HepG2 (cell line): ENCODE measurements around the gene CXCR5. TPM values are rescaled to one million over a fixed set of nuclear protein-coding genes. Genes with fewer than 3 reads are reported as not detected.

ENCODE experiments used
- BRCA1 ChIP-seq: sonication (generic); formaldehyde crosslinking; IDR thresholded peaks from 2 replicates; pipeline ENCODE4 v1.4.0; 2020; ENCODE audit warnings: missing genetic modification reagents
- CAMTA2 ChIP-seq: sonication (generic); formaldehyde crosslinking; IDR thresholded peaks from 2 replicates; pipeline ENCODE4 v1.4.0; 2020; ENCODE audit warnings: mild to moderate bottlenecking, missing genetic modification reagents, borderline replicate concordance
- KDM2A ChIP-seq: sonication (generic); formaldehyde crosslinking; IDR thresholded peaks from 2 replicates; pipeline ENCODE4 v1.4.0; 2020; ENCODE audit warnings: low read depth, missing genetic modification reagents, borderline replicate concordance
- MAZ ChIP-seq, 2 experiments: sonication (generic) in 1 of 2; formaldehyde crosslinking in 1 of 2; IDR thresholded peaks; 2 replicates each; pipeline versions ENCODE4 v1.5.0 to v1.6.1; 2012 to 2020; ENCODE audit warnings: low read depth in 2 of 2, mild to moderate bottlenecking in 2 of 2, borderline replicate concordance in 1 of 2, improper control_type of control experiment in 1 of 2, low read length in 1 of 2, missing genetic modification reagents in 1 of 2, moderate library complexity in 1 of 2
- MLLT10 ChIP-seq: sonication (generic); formaldehyde crosslinking; IDR thresholded peaks from 2 replicates; pipeline ENCODE4 v1.4.0; 2020; ENCODE audit warnings: missing genetic modification reagents
- NR2F6 ChIP-seq, 2 experiments: IDR thresholded peaks; 2 replicates each; pipeline ENCODE4 v1.6.1; 2016; ENCODE audit warnings: antibody characterized with exemption in 1 of 2, mild to moderate bottlenecking in 1 of 2
- SYNCRIP ChIP-seq: fragments of 200-400 bp; formaldehyde crosslinking; IDR thresholded peaks from 2 replicates; pipeline ENCODE4 v1.6.1; 2018; ENCODE audit warnings: mild to moderate bottlenecking, low read depth, low read length; ENCODE audit not compliant: insufficient read depth
- ZFP62 ChIP-seq: sonication (generic); formaldehyde crosslinking; IDR thresholded peaks from 2 replicates; pipeline ENCODE4 v1.4.0; 2020; ENCODE audit warnings: missing genetic modification reagents
- ZNF441 ChIP-seq: sonication (generic); formaldehyde crosslinking; IDR thresholded peaks from 2 replicates; pipeline ENCODE4 v1.7.0; 2021; ENCODE audit warnings: missing genetic modification reagents, borderline replicate concordance
- ZNF558 ChIP-seq: sonication (generic); formaldehyde crosslinking; IDR thresholded peaks from 2 replicates; pipeline ENCODE4 v1.9.0; 2022; ENCODE audit warnings: mild to moderate bottlenecking, missing genetic modification reagents, borderline replicate concordance
- ZNF761 ChIP-seq: sonication (generic); formaldehyde crosslinking; conservative IDR thresholded peaks from 2 replicates; pipeline ENCODE4 v1.4.0; 2020; ENCODE audit warnings: mild to moderate bottlenecking, missing genetic modification reagents
- polyA plus RNA-seq, 8 experiments: library from polyadenylated mRNA; depleted of rRNA in 3 of 8; stranded (reverse) in 7 of 8; unstranded in 1 of 8; fragments of >200 nt; fragmentation: Illumina TruSeq in 4 of 8; extraction: Trizol in 4 of 8; gene quantifications; 2 replicates each; pipeline versions ENCODE4 v1.2.1 to v1.2.3, GENCODE V29; 2011 to 2016; ENCODE audit warnings: low read depth in 4 of 8, missing spikeins in 1 of 8, mixed read lengths in 1 of 8; ENCODE audit not compliant: insufficient read depth in 1 of 8
- total RNA-seq, 5 experiments: library from RNA; depleted of rRNA; stranded (reverse); fragments of >200 nt; fragmentation: Illumina TruSeq; extraction: Trizol; gene quantifications; 2 replicates each; pipeline ENCODE4 v1.2.3, GENCODE V29; 2016; ENCODE audit warnings: low read depth in 1 of 5
- TF ChIP-seq, protein P1 (sequence below): sonication (generic); formaldehyde crosslinking; IDR thresholded peaks from 2 replicates; pipeline ENCODE4 v1.4.0; 2020; ENCODE audit warnings: missing genetic modification reagents, borderline replicate concordance
- TF ChIP-seq, protein P2 (sequence below): sonication (generic); formaldehyde crosslinking; conservative IDR thresholded peaks from 2 replicates; pipeline ENCODE4 v1.4.0; 2020; ENCODE audit warnings: missing genetic modification reagents
- TF ChIP-seq, protein P3 (sequence below): sonication (generic); formaldehyde crosslinking; IDR thresholded peaks from 2 replicates; pipeline ENCODE4 v1.4.0; 2020; ENCODE audit warnings: missing genetic modification reagents; ENCODE audit errors: not compliant biosample characterization
- TF ChIP-seq, protein P4 (sequence below): sonication (generic); formaldehyde crosslinking; IDR thresholded peaks from 2 replicates; pipeline ENCODE4 v1.4.0; 2020; ENCODE audit warnings: mild to moderate bottlenecking, low read depth, missing genetic modification reagents
- TF ChIP-seq, protein P5 (sequence below): sonication (generic); formaldehyde crosslinking; IDR thresholded peaks from 2 replicates; pipeline ENCODE4 v1.5.0; 2020; ENCODE audit warnings: mild to moderate bottlenecking, missing genetic modification reagents, moderate library complexity

CXCR5 gene
- total and polyA plus RNA-seq, 2 of the 13 experiments (the other 11 are each of a cell fraction or from before 2014, with no cell fraction given): not detected

DNA sequence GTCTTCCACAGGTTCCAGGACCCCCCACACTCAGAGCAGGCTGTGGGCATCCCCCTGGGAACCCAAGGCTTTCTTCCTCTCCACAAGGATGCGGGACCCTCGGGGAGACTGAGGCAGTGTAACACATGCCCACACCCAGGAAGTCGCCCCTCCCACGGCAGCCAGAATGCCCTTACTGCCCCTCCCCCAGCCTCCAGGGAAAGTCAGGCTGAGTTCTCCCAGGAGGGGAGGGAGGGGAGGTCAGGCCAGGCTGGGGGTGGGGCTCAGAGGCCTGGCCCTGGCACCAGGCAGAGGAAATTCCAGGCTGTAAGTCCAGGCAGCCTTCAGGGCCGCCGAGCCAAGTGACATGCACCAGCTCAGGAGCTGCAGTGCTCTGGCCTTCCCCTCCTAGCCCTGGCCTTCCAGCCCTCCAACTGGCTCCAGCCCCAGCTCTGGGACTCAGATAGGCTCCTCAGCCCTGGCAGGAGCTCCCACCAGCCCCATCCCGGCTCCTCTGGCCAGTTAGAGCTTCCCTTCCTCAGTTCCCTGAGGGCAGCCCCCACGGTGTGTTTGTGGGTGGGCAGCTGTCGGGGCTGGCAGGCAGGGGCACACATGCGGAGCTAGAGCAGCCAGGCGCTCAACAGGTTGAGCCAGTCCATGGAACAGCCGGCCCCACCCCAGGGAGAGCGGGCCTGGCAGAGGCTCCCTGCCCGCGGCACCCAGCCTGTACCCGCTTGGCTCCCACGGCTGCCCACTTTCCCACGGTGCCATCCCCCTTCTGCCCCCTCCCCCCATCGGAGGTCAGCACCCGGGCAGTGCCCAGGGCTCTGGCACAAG, 38.4 kb downstream of the CXCR5 start (continued):
- TF ChIP-seq, protein P1, sequence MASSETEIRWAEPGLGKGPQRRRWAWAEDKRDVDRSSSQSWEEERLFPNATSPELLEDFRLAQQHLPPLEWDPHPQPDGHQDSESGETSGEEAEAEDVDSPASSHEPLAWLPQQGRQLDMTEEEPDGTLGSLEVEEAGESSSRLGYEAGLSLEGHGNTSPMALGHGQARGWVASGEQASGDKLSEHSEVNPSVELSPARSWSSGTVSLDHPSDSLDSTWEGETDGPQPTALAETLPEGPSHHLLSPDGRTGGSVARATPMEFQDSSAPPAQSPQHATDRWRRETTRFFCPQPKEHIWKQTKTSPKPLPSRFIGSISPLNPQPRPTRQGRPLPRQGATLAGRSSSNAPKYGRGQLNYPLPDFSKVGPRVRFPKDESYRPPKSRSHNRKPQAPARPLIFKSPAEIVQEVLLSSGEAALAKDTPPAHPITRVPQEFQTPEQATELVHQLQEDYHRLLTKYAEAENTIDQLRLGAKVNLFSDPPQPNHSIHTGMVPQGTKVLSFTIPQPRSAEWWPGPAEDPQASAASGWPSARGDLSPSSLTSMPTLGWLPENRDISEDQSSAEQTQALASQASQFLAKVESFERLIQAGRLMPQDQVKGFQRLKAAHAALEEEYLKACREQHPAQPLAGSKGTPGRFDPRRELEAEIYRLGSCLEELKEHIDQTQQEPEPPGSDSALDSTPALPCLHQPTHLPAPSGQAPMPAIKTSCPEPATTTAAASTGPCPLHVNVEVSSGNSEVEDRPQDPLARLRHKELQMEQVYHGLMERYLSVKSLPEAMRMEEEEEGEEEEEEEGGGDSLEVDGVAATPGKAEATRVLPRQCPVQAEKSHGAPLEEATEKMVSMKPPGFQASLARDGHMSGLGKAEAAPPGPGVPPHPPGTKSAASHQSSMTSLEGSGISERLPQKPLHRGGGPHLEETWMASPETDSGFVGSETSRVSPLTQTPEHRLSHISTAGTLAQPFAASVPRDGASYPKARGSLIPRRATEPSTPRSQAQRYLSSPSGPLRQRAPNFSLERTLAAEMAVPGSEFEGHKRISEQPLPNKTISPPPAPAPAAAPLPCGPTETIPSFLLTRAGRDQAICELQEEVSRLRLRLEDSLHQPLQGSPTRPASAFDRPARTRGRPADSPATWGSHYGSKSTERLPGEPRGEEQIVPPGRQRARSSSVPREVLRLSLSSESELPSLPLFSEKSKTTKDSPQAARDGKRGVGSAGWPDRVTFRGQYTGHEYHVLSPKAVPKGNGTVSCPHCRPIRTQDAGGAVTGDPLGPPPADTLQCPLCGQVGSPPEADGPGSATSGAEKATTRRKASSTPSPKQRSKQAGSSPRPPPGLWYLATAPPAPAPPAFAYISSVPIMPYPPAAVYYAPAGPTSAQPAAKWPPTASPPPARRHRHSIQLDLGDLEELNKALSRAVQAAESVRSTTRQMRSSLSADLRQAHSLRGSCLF: no peak
- TF ChIP-seq, protein P2, sequence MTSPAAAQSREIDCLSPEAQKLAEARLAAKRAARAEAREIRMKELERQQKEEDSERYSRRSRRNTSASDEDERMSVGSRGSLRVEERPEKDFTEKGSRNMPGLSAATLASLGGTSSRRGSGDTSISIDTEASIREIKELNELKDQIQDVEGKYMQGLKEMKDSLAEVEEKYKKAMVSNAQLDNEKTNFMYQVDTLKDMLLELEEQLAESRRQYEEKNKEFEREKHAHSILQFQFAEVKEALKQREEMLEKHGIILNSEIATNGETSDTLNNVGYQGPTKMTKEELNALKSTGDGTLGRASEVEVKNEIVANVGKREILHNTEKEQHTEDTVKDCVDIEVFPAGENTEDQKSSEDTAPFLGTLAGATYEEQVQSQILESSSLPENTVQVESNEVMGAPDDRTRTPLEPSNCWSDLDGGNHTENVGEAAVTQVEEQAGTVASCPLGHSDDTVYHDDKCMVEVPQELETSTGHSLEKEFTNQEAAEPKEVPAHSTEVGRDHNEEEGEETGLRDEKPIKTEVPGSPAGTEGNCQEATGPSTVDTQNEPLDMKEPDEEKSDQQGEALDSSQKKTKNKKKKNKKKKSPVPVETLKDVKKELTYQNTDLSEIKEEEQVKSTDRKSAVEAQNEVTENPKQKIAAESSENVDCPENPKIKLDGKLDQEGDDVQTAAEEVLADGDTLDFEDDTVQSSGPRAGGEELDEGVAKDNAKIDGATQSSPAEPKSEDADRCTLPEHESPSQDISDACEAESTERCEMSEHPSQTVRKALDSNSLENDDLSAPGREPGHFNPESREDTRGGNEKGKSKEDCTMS (CRISPR knock-in tag): no peak
- no peak for TF ChIP-seq ZFP62
- TF ChIP-seq BRCA1 (CRISPR knock-in tag): no peak
- no peak for TF ChIP-seq MLLT10 (CRISPR knock-in tag)
- TF ChIP-seq, protein P3, sequence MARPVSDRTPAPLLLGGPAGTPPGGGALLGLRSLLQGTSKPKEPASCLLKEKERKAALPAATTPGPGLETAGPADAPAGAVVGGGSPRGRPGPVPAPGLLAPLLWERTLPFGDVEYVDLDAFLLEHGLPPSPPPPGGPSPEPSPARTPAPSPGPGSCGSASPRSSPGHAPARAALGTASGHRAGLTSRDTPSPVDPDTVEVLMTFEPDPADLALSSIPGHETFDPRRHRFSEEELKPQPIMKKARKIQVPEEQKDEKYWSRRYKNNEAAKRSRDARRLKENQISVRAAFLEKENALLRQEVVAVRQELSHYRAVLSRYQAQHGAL (CRISPR knock-in tag): no peak
- TF ChIP-seq ZNF761: no peak
- TF ChIP-seq, protein P4, sequence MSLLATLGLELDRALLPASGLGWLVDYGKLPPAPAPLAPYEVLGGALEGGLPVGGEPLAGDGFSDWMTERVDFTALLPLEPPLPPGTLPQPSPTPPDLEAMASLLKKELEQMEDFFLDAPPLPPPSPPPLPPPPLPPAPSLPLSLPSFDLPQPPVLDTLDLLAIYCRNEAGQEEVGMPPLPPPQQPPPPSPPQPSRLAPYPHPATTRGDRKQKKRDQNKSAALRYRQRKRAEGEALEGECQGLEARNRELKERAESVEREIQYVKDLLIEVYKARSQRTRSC (CRISPR knock-in tag): no peak
- TF ChIP-seq, protein P5, sequence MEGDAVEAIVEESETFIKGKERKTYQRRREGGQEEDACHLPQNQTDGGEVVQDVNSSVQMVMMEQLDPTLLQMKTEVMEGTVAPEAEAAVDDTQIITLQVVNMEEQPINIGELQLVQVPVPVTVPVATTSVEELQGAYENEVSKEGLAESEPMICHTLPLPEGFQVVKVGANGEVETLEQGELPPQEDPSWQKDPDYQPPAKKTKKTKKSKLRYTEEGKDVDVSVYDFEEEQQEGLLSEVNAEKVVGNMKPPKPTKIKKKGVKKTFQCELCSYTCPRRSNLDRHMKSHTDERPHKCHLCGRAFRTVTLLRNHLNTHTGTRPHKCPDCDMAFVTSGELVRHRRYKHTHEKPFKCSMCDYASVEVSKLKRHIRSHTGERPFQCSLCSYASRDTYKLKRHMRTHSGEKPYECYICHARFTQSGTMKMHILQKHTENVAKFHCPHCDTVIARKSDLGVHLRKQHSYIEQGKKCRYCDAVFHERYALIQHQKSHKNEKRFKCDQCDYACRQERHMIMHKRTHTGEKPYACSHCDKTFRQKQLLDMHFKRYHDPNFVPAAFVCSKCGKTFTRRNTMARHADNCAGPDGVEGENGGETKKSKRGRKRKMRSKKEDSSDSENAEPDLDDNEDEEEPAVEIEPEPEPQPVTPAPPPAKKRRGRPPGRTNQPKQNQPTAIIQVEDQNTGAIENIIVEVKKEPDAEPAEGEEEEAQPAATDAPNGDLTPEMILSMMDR (CRISPR knock-in tag): no peak
- no peak for TF ChIP-seq MAZ (IDR thresholded peaks at IDR 0.05; ENCODE audit: borderline replicate concordance, low read depth, low read length)
- no peak; the same call in 1 of the 2 replicates for TF ChIP-seq MAZ (CRISPR knock-in tag; IDR thresholded peaks at IDR 0.05; ENCODE audit: low read depth)
- TF ChIP-seq KDM2A (CRISPR knock-in tag): peak; percentile 56
- no peak for TF ChIP-seq CAMTA2
- no peak for TF ChIP-seq NR2F6 (IDR thresholded peaks at IDR 0.05)
- peak; percentile 59; the same call in 1 of the 2 replicates for TF ChIP-seq NR2F6 (CRISPR knock-in tag; IDR thresholded peaks at IDR 0.05)
- TF ChIP-seq SYNCRIP: no peak
- TF ChIP-seq ZNF441 (CRISPR knock-in tag): no peak
- TF ChIP-seq ZNF558 (CRISPR knock-in tag): no peak
